Pons (tissue), 1 donor: ENCODE measurements around the gene DHRSX.
"Not testable (repeated sequence)": the region's sequence is repeated elsewhere in the genome, so short reads cannot be mapped to it uniquely, and the experiment has no call there.

Experiments
- DNase-seq: peaks from one replicate; pipeline ENCODE4 v3.0.0-alpha.2; 2016; ENCODE audit warnings: low spot score

The DHRSX gene, protein sequence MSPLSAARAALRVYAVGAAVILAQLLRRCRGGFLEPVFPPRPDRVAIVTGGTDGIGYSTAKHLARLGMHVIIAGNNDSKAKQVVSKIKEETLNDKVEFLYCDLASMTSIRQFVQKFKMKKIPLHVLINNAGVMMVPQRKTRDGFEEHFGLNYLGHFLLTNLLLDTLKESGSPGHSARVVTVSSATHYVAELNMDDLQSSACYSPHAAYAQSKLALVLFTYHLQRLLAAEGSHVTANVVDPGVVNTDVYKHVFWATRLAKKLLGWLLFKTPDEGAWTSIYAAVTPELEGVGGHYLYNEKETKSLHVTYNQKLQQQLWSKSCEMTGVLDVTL

DNA sequence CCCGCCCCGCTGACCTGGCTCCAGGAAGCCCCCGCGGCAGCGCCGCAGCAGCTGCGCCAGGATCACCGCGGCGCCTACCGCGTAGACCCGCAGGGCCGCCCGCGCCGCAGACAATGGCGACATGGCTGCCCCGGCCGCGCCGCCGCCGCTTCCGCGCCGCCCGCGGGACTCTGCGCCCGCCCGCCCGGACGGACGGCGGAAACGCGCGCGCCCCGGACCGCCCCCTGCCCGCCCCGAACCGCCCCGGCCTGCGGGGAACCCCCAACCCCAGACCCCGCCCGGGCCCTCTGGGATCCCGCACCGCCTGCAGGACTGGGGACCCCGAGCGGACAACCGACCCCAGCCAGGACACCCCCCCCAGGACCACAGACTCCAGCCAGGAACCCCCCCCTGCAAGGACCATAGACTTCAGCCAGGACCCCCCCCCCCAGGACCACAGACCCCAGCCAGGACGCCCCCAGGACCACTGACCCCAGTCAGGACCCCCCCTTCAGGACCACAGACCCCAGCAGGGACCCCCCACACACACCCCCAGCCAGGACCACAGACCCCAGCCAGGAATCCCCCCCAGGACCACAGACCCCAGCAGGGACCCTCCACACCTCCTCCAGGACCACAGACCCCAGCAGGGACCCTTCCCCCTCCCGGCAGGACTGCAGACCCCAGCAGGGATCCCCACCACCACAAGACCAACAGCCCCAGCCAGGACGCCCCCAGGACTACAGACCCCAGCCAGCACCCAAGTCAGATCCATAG, at the start of gene DHRSX, which contains the start of gene ZBED1:
Gene DHRSX, minus strand, starts transcription at position 174 of the 756 bp plus-strand sequence. Its CDS starts 51 bp downstream, at position 123.
Gene ZBED1, minus strand, starts transcription at position 174 of the 756 bp plus-strand sequence. CDS start 10,257 bp downstream, outside the sequence.
- no peak for DNase-seq

DNA sequence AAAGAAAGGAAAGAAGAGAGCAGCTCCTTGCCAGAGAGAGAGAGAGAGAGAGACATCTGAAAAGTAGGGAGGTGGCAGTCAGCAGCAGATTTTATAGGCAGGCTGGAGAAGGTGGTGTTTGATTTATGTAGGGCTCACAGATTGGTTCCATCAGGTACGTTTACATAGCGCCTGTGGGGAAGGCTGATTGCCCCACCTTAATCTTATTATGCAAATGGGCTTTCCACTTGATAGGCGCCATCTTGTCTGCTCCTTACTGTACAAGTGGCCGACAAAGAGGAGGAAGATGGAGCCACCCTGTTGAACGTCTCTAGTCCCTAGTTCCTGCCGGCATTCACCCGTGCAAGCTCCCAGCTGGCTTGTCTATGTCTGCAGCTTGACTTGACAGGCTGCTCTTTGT, 49.1 kb upstream of the DHRSX start:
- DNase-seq, result no peak

DNA sequence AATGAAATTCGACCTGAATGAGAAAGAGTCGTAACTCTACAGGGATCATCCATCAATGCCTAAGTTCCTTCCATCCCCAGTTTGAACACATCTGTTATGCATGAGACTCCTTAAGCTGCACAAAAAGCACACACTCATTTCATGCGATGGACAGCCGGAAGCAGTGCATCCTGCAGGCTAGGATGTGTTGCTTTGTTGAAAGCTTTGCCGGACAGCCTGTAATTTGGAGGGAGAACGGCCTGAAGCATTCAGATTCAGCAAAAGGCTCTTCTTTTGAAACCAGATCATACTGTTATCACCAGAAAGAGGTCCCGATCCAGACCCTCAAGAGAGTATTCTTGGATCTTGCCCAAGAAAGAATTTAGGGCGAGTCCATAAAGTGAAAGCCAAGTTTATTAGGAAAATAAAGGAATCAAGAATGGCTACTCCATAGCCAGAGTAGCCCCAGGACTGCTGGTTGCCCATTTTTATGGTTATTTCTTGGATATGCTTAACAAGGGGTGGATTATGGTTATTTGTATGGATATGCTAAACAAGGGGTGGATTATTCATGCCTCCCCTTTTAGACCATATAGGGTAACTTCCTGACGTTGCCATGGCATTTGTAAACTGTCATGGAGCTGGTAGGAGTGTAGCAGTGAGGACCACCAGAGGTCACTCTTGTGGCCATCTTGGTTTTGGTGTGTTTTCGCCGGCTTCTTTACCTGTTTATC, 48.1 kb upstream of the DHRSX start:
- DNase-seq, result no peak

DNA sequence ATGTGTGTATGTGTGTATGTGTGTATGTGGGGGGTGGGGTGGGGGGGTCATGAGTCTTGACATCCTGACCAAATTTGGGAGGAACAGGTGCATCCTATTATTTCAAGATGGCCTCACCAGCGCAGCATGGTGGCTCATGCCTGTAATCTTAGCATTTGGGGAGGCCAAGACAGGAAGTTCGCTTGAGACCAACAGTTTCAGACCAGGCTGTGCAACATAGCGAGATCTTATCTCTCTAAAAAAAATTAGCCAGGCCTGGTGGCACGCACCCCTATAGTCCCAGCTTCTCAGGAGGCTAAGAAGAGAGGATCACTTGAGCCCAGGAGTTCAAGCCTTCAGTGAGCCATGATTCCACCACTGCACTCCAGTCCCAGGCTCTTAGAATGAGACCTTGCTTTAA, 47.0 kb upstream of the DHRSX start:
- no peak for DNase-seq

DNA sequence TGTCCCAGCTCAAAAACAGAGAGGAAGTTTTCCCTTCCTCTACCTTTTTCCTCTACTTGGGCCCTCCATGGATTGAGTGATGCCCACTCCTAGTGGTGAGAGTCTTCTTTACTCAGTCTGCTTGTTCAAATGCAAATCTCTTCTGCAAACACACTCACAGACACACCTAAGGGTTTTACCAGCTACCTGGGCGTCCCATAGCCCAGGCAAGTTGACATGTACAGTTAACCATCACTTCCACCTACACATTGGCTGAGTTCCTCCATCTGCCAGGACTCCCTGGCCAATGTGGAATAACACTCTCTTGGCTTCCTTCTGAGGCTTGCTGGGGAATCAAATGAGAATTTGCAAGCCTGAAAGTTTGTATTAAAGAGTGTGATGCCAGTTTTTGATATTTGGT, 45.7 kb upstream of the DHRSX start:
- no peak for DNase-seq

DNA sequence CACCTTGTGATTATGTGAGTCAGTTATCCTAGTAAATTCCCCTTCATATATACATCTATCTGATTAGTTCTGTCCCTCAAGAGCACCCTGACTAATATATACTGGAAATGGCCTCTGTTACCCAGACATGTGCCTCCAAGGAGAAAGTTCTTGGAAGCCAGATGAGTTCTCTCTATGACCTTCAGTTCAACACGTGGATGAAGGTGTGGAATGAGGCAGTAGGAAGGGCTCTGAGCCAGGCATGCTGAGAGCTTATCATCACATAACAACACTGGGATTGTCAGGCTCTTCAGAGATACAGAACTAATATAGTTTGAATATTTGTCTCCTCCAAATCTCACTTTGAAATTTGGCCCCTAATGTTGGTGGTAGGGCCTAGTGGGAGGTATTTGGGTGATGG, 44.4 kb upstream of the DHRSX start:
- no peak for DNase-seq

DNA sequence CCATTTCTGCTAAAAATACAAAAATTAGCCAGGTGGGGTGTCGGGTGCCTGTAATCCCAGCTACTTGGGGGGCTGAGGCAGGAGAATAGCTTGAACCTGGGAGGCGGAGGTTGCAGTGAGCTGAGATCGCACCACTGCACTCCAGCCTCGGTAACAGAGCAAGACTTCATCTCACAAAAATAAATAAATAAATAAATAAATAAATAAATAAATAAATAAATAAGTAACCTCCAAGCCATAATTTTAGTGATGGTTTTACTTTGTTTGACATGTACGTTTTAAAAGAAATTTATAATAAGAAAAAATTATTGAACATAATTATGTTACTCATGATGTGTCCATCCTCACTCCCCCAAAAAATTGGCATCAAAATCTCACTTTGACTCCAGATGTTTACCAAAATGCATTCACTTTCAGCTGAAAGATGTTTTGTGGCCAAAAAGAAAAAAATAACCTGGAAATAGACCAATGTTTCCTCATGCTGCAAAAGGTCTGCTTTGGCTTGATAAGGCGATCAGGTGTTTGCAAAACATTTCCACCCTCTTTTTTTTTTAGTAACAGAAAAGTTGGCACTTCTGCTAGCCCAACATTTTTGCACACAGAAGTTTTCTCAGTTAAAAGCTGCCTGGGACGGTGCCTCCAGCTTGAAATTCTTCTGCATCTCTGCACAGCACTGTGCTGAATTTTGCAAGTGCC, 42.2 kb upstream of the DHRSX start:
- no peak for DNase-seq

DNA sequence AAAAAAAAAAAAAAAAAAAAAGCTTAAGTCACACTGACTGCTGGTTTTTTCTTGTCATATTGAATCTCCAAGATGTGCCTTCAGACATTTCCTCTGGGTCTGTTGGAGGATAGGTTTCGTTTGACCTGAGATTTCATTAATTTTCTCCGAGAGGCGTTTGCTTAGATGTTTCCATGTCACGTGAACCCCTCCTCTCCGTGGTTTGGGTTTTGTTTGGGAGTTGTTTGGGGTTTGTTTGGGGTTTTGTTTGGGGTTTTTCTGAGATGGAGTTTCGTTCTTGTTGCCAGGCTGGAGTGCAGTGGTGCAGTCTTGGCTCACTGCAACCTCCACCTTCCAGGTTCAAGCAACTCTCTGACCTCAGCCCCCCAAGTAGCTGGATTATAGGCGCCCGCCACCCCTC, 40.8 kb upstream of the DHRSX start:
- no peak for DNase-seq

DNA sequence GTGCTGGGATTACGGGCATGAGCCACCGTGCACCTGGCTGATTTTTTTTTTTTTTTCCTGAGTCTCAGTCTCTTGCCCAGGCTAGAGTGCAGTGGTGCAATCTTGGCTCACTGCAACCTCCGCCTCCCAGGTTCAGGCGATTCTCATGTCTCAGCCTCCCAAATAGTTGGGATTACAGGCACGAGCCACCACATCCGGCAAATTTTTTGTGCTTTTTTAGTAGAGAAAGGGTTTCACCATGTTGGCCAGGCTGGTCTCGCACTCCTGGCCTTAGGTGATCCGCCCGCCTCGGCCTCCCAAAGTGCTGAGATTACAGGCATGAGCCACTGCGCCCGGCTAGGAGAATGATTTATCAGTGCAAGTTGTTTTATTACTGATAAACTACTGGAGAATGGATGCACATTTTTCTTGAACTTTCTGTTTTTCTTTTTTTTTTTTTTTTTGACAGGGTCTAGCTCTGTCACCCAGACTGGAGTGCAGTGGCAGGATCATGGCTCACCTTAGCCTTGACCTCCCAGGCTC, 39.7 kb upstream of the DHRSX start:
- DNase-seq, result no peak

DNA sequence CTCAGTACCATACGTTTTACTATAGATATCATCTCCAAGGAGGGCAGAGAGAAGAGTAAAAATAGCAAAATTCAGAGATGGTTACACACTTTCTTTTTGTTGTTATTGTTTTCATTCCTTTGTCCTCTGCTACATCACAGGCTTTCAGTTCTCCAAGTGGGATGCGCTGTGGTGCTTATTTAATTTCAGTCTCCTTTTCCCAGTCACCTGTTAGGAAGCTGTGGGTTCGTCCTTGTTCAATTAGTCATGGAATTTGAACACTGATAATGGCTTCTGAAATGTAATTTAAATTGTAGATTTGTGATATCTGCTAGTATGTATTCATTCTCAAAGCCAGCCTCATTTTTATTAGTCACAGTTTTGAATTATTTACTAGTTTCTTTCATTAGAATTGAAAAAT, 38.8 kb upstream of the DHRSX start:
- no peak for DNase-seq

DNA sequence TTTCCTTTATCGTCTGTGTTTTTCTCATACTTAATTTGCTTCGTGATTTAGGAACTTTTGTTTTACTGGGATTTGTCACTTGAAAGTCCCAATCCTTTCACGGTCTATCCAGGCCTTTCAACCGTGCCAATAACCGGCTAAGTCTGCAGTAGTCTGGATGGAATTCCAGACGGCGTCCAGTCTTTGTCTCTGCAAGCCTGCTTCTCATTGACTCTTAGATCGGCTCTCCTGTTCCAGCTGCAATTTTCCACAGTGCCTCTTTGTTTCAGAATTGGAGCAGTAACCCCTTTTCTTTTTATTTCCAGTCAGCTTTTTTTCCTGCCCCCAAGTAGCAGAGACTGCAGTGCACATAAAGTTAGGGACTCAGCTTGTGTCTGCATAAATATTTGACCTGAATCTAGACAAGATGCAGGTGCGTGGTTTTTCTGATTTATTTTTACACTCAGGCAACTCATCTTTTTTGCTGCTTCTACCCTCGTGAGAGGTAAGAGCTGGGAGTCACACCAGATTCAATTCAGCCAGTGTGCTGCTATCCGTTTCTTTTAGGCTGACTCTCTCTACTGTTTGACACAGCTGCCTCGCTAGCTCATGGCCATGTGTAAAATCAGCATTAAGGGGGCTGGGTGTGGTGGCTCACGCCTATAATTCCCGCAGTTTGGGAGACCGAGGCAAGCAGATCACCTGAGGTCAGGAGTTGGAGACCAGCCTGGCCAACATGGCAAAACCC, 37.4 kb upstream of the DHRSX start:
- peak; percentile 72 for DNase-seq

DNA sequence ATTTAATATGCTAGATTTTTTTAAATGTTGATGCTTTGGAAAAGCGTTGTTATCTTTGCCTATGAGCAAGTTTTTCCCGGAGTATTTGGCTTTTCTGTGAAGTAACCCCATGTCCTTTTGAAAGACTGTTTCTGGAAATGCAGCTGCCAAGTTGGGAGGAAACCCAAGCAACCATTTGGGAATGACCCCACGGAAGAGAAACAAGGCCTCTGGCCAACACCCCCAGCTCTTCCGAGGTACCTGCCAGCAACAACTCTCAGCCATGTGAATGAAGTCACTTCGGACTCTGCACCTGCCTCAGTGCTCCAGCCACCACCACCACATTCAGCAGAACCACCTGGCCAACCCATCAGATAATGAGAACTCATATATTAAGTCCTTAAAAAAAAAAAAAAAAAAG, 36.2 kb upstream of the DHRSX start:
- peak; percentile 23 for DNase-seq

DNA sequence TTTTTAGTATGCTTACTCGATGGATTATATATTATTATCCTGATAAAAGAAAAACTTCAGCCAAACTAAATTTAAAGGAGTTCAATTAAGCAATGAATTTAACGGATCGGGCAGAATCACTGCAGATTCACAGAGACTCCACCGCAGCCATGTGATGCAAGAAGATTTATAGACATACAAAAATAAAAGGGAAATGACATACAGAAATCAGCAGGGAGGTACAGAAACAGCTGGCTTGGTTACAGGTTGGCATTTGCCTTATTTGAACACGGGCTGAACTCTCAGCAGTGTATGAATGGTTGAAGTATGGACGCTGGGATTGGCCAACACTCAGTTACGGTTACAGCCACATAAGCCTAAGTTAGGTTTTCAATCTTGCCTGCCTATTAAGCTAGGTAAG, 35.4 kb upstream of the DHRSX start:
- no peak for DNase-seq

DNA sequence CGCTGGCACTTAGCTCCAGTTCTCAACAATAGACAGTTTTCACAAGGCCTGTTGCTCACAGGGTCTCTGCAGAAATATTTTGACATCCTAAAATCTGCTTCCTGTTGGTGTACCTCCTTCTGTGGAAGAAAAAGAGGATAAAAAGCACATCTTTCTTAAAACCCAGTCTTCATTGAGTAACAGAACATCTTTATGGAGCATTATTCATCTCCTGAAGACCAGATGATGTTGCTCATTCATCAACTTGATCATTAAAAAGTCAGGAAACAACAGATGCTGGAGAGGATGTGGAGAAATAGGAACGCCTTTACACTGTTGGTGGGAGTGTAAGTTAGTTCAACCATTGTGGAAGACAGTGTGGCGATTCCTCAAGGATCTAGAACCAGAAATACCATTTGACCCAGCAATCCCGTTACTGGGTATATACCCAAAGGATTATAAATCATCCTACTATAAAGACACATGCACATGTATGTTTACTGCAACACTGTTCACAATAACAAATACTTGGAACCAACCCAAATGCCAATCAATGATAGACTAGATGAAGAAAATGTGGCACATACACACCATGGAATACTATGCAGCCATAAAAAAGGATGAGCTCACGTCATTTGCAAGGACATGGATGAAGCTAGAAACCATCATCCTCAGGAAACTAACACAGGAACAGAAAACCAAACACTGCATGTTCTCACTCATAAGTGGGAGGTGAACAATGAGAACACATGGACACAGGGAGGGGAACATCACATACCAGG, 33.7 kb upstream of the DHRSX start:
- not testable (repeated sequence) for DNase-seq

DNA sequence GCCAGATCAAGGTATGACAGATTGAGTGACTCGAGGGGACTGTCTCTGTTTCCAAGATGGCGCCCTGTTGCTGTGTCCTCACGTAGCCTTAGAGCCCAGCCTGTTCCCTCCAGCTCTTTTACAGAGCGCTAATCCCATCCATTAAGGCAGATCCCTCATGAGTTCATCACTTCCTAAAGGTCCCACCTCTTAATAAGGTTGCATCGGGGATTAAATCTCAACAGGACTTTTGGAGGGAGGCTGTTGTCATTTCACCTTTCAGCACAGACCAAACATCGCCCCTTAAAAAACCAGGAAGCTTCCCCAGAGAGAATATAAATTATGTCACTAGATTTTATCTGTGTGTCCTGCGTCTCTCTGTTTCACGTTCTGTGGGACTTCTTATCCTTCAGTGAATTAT, 32.6 kb upstream of the DHRSX start:
- no peak for DNase-seq

DNA sequence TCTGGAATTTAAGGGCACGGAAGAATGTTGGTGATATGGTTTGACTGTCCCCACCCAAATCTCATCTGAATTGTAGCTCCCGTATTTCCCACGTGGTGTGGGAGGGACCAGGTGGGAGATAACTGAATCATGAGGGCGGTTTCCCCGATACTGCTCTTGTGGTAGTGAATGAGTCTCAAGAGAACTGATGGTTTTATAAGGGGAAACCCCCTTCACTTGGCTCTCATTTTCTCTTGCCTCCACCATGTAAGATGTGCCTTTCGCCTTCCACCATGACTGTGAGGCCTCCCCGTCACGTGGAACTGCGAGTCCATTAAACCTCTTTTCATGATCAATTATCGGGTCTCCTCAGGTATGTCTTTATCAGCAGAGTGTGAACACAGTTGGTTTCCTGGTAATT, 25.6 kb upstream of the DHRSX start:
- no peak for DNase-seq

DNA sequence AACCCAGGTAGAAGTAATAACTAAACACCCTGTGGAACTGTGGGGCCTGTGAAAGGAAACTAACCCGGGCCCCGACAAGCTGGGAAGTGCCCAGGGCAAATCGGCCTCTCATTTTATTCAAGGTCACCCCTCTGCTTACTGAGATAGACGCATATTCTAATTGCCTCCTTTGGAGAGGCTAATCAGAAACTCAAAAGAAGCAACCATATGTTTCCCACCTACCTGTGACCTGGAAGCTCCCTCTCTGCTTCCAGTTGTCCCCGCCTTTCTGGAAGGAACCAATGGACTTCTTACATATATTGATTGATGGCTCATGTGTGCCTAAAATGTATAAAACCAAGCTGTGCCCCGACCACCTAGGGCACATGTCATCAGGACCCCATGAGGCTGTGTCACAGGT, 23.1 kb upstream of the DHRSX start:
- no peak for DNase-seq

DNA sequence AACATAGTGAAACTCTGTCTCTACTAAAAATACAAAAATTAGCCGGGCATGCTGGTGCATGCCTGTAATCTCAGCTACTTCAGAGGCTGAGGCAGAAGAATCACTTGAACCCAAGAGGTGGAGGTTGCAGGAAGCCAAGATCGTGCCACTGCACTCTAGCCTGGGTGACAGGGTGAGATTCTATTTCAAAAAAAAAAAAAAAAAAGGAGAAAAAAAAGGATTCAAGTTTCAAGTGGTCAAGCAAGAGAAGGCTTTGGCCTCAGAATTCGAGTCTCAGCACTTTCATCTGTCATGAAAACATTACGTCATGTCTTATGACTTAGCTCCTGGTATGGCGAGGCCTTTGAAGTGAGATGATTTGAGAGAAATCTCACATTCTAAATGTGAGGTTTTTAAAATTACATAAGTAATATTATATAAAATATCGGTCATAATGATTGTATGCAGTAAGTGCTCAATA, 21.2 kb upstream of the DHRSX start:
- no peak for DNase-seq

DNA sequence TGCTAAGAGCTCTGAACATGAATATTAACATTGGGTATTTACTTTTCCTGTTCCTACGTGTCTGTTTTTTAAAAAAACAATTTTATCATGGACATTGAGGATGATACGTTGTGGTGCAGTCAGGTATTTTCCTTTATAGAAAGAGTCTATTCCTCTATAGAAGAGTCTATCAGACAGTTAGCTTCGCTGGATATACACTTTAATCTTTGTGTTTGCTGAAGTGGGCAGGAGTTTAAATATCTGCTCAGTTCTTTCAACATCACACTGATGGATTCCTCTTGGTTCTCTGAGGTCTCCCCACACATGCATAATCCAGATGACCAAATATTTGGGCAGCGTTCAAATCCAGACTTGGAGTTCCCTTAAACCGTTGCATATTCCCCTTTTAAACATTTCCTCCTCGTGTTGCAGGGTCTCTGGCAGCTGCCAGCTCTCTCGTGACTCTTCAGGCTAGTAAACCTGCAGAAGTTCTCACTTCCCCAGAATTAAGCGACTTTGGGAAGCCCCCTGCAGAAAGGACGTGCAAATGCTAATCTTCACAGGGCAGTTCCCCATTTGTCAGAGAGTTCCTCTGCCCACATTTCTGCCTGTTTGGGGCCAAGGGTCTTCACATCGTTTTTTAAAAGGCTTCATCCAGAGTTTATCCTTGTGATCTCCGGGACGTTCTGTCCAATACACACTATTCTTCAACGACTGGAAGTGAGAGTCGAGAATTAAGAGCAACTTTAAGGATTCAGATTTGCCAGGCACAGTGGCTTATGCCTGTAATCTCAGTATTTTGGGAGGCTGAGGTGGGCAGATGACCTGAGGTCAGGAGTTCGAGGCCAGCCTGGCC, 20.5 kb upstream of the DHRSX start:
- DNase-seq, result peak; percentile 70
